ENCODE results near the gene ATP8B1.

Gene ATP8B1

DNA sequence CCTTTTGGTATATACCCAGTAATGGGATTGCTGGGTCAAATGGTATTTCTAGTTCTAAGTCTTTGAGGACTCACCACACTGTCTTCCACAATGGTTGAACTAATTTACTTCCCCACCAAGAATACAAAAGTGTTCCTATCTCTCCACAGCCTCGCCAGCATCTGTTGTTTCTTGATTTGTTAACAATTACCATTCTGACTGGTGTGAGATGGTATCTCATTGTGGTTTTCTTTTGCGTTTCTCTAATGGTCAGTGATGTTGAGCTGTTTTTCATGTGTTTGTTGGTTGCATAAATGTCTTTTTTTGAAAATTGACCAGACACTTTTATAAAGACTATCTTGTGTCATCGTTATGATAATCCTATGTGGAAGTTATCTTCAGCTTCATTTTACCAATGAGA lies 16.0 kb upstream of the ATP8B1 start:
- no peak for DNase-seq (ENCODE audit: low read depth)

- no peak for DNase-seq (ENCODE audit: low read depth)
These were observed 13.3 kb upstream of the ATP8B1 start for GRCh38 chr18:57816208-57816954.

GRCh38 chr18:57814555-57814954 lies 11.4 kb upstream of the ATP8B1 start:
- DNase-seq (ENCODE audit: low read depth): no peak

DNA sequence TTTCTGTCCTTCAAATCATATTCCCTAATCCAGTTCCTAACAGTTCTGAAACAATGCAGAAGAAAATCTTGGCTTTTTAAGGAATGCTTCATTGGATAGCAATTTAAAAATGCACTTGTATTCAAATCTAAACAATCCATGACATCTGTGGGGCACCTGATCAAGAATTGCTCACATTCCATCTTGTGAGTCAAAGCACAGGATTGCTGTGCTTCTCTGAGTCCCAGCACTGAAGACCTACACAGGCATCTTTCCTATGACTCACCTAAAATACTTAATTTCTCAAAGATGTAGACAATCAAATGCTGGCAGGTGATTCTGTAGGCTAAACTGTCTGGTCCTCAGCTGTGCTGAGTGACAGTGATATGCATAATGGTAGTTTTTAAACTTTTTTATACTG lies 10.1 kb upstream of the ATP8B1 start:
- no peak for DNase-seq (ENCODE audit: low read depth)

- DNase-seq (ENCODE audit: low read depth): no peak
These were observed 9.0 kb upstream of the ATP8B1 start for GRCh38 chr18:57812126-57812477.

GRCh38 chr18:57811477-57812125 lies 8.5 kb upstream of the ATP8B1 start:
- no peak for DNase-seq (ENCODE audit: low read depth)

DNA sequence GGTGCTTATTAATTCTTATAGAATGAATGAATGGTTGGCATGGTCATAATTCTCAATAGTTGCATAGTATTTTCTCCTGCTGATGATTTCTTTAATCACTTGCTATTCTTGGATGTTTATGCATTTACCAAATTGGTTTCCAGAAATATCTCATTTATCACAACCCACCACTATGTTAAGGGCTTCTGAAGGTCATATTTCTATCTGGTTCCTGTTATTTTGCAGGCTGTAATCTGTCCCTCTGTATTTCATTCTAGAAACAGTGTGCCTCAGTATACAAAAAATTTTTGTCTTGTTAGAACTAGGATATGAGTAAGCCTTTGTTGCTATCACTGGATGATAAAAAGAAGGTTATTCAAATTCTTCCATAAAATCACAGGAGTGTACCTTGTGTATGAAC lies 6.1 kb upstream of the ATP8B1 start:
- DNase-seq (ENCODE audit: low read depth): no peak

GRCh38 chr18:57807336-57808117 lies 4.4 kb upstream of the ATP8B1 start:
- DNase-seq (ENCODE audit: low read depth): no peak

- DNase-seq (ENCODE audit: low read depth): no peak
These were observed 3.8 kb upstream of the ATP8B1 start for GRCh38 chr18:57806978-57807285.

DNA sequence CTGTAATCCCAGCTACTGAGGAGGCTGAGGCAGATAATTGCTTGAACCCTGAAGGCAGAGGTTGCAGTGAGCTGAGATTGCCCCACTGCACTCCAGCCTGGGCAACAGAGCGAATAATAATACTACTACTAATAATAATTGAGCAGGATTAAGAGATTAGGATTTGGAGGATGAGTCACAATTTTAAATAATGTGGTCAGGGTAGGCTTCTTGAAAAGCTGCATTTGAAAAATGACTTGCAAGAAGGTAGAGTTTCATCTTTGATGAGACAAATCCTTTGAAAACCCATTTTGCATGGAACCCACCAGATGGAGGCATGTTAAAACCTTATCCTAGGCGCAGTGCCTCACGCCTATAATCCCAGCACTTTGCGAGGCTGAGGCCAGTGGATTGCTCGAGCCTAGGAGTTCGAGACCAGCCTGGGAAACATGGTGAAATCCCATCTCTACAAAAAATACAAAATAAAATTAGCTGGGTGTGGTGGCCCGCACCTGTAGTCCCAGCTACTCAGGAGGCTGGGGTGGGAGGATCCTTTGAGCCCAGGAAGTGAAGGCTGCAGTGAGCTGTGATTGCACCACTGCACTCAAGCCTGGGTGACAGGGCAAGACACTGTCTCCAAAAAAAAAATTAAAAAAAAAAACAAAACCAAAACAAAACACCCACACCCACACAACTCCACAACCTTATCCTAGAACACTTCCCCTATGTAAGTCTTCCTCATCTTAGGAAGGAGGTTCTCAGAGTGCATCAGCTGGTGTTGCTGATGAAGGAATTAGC lies 3.3 kb upstream of the ATP8B1 start:
- DNase-seq (ENCODE audit: low read depth): no peak

- DNase-seq (ENCODE audit: low read depth): no peak
These were observed 2.0 kb upstream of the ATP8B1 start for GRCh38 chr18:57805117-57805516.

DNA sequence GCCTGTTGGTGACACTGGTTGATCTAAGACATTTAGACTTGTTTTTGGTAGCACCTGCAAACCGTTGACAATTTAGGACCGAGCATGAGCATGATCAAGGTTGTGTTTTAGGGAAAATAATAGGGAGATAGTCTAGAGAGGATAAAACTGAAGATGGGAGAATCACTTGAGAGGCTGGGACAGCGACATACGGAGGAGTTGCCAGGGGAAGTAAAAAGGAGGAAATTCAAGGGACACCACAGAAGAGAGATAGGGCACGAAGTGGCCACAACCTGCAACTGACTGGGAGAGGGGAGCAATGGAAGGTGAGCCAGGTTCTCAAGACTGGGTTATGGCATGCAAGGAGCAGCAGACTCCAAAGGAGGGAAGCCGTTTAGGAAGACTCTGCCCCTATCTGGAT lies 1.4 kb upstream of the ATP8B1 start:
- no peak for DNase-seq (ENCODE audit: low read depth)

- no peak for DNase-seq (ENCODE audit: low read depth)
These were observed 657 bp downstream of the ATP8B1 start for GRCh38 chr18:57802213-57803102.

GRCh38 chr18:57801761-57802212 lies 1.3 kb downstream of the ATP8B1 start:
- DNase-seq (ENCODE audit: low read depth): no peak

DNA sequence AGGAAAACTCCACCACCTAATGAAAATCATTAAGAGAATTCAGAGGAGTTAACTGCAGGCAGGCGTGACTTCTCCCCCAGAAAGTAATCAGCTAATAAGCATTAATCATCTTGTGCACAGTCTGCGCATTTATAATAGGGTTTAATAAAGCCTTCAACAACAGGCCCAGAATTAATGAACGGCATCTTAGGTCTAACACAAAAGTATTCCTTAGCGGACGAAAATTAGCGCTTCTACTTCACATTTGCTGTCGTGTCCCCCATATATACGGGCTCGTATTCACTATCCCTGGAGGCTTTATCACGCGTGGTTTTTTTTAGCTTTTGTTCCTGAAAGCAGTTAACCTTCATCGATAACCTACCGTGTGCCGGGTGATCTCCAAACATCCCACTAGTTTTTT lies 1.8 kb downstream of the ATP8B1 start:
- no peak for DNase-seq (ENCODE audit: low read depth)

DNA sequence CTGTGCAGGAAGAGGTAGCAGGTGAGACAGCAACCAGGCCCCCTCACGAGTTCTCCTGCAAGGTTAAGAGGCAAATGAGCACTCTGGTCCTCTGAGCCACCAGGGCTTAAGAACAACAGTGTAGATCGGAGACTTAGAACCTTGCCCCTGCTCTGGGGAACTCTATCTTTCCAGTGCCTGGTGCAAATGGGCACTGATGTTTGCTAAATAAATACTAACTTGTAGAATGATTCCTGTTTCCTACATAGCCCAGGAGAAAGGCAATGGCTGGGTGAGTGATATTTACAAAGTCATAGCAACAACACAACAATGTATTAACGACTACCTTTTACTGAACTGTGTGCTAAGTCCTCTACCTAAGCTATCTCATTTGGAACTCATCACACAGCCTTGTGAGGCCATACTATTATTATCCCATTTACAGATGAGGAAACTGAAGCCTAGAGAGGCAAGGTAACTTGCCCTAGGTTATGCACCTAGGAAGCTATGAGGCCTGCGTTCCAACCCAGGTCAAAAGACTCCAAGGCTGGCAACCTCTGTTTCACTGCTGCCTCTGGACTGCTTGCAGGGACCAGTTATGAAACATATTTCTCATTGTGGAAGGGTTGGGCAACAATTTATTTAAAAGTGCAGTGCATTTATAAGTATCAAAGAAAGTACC lies 4.3 kb downstream of the ATP8B1 start:
- no peak for DNase-seq (ENCODE audit: low read depth)

- no peak for DNase-seq (ENCODE audit: low read depth)
These were observed 5.9 kb downstream of the ATP8B1 start for GRCh38 chr18:57797209-57797651.

DNA sequence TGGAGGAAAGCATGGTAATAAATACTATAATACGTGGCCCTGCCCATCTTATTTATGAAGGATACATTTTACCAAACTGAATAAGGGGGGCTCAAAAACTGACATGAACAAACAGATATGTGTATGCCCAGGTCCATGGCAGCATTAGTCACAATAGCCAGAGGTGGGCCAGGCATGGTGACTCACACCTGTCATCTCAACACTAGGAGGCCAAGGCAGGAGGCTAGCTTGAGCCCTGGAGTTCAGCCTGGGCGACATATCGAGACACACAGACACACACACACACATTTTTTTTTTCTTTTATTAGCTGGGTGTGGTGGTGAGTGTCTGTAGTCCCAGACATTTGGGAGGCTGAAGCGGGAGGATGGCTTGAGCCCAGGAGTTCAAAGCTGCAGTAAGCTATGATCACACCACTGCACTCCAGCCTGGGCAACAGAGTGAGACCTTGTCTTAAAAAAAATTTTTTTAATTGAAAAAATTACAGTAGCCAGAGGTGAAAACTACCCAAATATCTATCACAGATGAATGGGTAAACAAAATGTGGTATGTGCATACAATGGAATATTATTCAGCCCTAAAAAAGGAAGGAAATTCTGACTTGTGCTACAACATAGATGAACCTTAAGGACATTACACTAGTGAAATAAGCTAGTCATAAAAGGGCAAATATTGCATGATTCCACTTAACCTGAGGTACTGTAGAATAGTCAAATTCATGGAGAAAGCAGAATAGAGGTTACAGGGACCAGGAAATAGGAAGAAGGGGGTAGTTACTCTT lies 8.0 kb downstream of the ATP8B1 start:
- no peak for DNase-seq (ENCODE audit: low read depth)

DNA sequence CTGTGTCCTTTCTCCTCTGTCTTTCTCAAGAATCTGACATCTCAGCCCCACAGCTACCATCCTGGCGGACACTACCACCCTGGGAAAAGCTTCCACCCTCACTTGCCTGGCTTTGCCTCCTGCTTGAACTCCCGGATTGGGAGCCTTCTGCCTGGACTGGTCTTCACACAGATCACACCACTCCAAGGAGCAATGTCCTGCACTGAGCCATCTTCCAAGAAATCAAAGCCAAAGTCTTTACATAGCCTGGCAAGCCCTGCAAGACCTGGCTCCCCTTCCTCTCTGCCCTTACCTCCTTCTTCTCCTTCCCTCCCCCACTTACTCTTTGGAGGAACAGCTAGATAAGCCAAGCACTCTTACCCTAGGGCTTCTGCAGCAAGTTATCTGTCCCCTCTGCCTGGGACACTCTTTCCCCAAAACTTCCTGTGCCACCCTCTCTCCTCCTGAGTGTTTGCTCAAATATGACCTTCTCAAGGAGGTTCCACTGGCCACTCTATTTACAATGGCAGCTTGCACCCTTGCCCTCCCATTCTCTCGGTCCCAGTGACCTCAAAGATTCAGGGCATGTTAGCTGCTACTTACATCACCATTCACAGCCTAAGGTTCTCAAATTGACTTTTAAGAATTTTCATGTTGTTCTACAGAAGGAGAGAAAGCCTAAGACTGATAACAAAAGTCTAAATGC lies 9.7 kb downstream of the ATP8B1 start:
- DNase-seq (ENCODE audit: low read depth): no peak
